Measurements from ENCODE around the gene PROZ. TPM values are rescaled to one million over a fixed set of nuclear protein-coding genes. Genes with fewer than 3 reads are reported as not detected.
A peak's percentile ranks its signal among the peaks of the same experiment; 100 is the strongest.
"Not testable (repeated sequence)": the region's sequence is repeated elsewhere in the genome, so short reads cannot be mapped to it uniquely, and the experiment has no call there.

PROZ gene
- total RNA-seq, 1 donor from 2014 or later: not detected

DNA sequence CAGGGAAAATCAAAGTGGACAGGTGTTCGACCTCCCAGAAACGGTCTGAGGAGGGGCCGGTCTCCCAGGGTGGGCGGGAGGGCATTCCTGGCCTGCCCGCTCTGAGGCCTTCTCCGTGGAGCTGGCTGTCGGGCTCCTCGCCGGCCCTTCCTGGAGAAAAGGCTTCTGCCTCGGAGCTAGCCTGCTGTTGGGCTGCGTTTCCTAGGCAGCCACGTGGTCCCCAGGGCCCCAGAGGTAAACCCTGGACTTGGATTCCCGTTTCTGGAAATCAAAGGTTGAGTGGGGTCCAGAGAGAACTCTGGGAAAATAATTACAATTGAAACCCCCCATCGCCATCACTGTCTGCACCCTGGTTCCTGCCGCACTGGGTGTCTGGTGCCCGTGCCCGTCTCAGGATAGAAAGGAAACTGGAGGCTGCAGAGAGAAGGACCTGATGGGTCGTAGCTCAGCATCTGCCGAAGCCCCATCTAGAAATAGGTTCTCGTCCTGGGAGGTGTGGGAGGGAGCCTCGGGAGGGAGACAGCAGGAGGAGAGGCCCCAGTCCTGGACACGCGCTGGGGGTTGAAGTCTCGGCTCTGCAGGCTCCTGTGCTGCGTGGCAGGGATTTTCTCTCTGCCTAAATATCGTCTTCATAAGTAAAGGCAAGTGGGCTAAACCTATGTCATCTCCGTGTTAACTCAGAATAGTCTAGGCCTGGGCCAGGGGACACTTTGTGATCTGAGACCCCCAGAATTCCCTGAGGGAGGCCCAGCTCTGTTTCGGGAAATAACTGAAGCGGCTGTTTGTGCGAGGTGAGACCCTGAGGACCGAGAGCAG lies 7.7 kb upstream of the PROZ start:
- intact Hi-C loops (cut with DNase I): loop anchor here (5.0 to 10.0 kb wide), 4 partner anchors 57 to 244 kb away; partner anchors contain the start of genes CUL4A and PCID2

DNA sequence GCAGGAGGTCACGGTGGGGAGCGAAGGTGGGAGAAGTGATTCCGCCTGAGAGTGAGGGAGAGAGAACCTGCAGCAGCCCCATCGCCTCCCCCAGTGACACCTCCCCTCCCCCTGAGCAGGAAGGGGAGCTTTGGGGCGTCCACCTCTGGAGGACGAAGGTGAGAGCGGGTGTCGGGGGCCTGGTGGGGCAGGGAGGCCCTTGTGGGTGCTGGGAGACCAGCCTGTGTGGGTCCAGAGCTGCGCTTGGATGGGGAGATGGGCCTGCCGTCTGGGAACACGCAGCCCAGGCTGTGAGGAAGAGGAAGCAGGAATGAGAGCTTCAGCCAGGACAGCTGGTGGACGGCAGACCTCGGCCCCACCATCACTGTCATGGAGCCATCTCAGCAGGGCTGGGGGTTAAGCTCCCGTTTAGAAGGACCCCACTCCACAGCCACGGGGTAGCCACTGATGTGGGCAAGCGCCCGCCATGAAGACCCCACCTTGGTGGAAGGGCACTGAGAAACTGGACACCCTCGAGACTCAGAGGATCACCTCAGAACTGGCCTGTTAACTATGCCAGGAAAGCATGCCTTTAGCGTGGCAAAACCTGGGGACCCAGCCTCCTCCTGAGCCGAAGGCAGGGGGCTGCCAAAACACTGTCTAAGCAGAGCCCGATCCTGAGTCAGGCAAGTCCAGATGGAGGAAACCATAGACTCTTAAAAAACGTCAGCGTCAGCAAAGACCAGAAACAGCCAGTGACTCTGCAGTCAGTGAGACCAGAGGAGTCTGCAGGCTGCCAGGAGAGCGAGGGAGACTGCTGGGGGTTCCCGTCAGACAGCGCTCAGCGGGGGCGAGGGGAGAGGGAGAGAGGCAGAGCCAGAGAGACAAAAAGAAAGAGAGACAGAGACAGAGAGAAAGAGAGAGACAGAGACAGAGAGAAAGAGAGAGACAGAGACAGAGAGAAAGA lies 6.4 kb upstream of the PROZ start:
- intact Hi-C loops (cut with DNase I): loop anchor here (5.0 to 10.0 kb wide), 4 partner anchors 55 to 243 kb away; partner anchors contain the start of genes CUL4A and PCID2
- peak; percentile 62 for DNase-seq (ENCODE audit: missing footprints)
- ATAC-seq: peak; percentile 21

More for the DNA sequence above, 7.7 kb upstream of the PROZ start:
- DNase-seq (ENCODE audit: missing footprints) (peak; percentile 18), ATAC-seq (no peak)

DNA sequence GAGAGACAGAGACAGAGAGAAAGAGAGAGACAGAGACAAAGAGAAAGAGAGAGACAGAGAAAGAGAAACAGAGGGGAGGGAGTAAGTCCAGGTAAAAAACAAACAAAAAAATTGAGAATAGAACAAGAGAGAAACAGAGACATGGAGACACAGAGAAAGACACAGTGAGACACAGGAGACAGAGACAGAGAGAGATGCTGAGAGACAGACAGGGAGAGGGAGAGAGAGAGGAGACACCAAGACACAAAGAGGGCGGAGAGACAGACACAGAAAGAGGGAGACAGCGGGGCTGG lies 5.8 kb upstream of the PROZ start:
- ATAC-seq: no peak
- DNase-seq (ENCODE audit: missing footprints): no peak
- intact Hi-C loops (cut with DNase I): loop anchor here (5.0 to 10.0 kb wide), 4 partner anchors 55 to 242 kb away; partner anchors contain the start of genes CUL4A and PCID2

DNA sequence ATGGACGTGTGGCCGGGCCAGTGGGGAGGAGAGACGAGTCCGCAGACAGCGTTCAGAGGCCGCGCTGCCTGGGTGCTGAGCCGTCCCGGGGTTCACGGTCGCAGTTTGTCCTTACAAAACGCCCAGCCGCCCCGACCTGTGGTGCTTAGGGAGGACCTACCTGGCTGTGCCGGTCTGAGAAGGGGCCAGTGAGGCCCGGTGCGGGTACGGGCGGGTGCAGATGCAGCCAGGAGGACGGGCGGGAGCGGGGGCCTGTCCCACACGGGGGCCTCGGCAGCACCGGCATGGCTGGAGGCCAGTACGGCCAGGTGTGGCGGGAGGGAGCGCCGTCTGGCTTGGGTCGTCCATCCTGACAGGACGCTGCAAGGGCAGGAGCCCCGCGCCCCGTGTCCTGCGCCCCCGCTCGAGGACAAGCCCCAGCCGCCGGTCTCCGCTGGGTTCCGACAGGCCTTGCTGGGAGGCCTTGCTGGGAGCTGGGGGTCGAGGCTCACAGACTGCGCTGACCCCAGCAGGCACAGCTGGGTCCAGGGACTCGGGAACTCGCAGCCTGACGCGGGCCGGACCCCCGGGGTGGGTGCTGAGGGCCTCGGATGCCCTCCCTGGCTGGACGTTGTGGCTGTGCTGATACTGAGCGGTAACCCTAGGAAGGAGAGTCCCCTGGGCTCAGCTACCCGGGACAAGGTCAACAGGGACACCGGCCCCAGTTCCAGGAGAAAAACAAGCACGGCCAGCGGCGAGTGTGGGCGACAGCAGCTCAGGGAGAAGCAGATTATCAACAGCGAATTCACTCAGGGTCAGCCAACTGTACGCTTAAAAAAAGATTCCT lies 5.3 kb upstream of the PROZ start:
- intact Hi-C loops (cut with DNase I): loop anchor here (5.0 to 10.0 kb wide), 4 partner anchors 54 to 242 kb away; partner anchors contain the start of genes CUL4A and PCID2
- peak; percentile 68 for ATAC-seq
- peak; percentile 78 for DNase-seq (ENCODE audit: missing footprints)

DNA sequence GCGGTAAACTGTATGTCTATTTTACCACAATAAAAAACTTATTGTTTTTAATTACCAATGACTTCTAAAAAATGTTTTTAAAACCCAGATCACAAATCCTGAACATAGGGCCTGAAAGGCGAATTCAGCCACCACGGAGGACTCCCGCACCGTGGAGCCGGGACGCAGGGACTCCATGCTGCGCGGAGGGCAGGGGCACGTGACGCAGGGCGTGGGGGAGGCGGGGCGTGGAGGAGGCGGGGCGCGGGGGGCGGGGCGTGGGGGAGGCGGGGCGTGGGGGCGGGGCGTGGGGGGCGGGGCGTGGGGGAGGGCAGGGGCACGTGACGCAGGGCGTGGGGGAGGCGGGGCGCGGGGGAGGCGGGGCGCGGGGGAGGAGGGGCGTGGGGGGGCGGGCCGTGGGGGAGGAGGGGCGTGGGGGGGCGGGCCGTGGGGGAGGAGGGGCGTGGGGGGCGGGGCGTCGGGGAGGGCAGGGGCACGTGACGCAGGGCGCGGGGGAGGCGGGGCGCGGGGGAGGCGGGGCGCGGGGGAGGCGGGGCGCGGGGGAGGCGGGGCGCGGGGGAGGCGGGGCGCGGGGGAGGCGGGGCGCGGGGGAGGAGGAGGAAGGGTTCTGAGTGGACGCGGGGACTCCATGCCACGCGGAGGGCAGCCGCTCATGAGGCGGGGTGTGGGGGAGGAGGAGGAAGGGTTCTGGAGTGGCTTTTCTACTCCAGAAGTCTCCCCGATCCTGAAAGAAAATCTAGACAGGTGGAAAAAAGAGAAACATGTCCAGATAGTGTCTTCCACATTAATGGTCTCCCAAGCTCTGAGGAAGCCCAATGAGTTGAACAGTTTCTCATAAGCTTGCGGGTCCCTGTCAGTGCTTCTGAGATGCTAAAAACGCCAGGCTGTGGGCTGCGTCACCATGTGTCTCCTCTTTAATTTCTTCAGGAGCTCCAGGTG lies 4.4 kb upstream of the PROZ start:
- ATAC-seq (peak; percentile 84), DNase-seq (ENCODE audit: missing footprints) (peak; percentile 93)
- intact Hi-C loops (cut with DNase I): loop anchor here (5.0 to 10.0 kb wide), 4 partner anchors 53 to 241 kb away; partner anchors contain the start of genes CUL4A and PCID2

DNA sequence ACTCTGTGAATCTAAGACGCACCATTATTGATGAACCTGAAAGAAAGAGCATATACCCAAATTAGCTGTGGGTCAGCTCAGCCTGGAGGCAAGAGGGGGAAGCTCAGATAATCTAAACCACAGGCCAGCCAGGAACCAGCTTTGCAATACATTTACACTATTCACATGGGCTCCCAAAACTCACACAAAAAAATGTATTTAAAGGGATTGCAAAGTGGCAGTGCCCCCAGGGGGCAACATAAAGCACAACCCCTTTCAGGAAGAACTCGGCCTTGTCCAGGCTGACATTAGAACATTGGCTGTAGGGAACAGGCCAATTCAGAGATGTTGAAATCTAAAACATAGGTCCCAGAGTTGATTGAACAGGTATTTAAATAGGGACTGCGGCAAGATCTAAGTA lies 3.2 kb upstream of the PROZ start:
- ATAC-seq (no peak), DNase-seq (ENCODE audit: missing footprints) (no peak)
- intact Hi-C loops (cut with DNase I): loop anchor here (10.0 kb wide), 1 partner anchor 240 kb away; no protein-coding TSS in a partner anchor

DNA sequence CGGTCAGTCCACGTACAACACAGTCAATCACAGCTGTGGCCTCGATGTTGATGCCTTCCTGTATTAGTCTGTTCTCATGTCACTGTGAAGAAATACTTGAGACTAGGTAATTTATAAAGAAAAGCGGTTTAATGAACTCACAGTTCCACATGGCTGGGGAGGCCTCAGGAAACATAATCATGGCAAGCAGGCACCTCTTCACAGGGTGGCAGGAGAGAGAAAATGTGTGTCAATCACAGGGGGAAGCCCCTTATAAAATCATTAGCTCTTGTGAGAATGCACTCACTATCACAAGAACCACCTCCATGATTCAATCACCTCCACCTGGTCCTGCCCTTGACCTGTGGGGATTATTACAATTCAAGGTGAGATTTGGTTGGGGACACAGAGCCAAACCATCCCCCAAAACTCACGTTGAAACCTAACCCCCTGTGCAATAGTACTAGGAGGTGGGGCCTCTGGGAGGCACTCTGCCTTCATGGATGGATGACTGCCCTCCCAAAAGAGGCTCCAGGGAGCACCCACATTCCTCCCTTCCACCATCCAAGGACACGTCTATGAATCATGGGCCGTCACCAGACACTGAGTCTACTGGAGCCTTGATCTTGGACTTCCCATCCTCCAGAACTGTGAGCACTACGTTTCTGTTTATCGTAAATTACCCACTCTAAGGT lies 2.3 kb upstream of the PROZ start:
- no peak for ATAC-seq
- peak; percentile 15 for DNase-seq (ENCODE audit: missing footprints)
- intact Hi-C loops (cut with DNase I): loop anchor here (10.0 kb wide), 1 partner anchor 239 kb away; no protein-coding TSS in a partner anchor

DNA sequence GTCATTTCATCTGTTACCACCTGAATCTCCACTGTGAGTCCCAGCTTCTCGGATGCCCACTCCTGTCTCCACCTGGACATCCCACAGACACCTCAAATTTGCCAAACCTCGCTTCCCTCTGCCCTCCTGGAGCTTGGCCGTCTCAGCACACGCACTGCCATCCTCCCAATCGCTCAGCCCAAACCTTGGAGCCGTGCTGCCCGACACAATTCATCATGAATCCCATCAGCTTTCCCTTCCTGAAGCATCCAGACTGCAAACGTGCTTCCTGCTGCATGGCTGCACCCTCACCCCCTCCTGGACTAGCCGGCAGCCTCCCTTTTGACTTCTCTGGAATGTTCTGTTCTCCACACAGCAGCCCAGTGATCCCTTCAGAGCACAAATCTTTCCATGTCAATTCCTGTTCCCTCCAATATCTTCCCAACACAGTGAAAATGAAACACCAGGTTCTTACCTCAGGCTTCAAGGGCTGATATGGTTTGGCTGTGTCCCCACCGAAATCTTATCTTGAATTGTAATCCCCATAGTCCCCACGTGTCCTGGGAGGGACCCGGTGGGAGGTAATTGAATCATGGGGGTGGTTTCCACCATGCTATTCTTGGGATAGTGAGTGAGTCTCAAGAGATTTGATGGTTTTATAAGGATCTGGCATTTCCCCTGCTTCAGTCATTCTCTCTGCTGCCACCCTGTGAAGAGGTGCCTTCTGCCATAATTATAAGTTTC lies 1.1 kb upstream of the PROZ start:
- intact Hi-C loops (cut with DNase I): loop anchor here (10.0 kb wide), 1 partner anchor 237 kb away; no protein-coding TSS in a partner anchor
- DNase-seq (ENCODE audit: missing footprints): no peak
- no peak for ATAC-seq

DNA sequence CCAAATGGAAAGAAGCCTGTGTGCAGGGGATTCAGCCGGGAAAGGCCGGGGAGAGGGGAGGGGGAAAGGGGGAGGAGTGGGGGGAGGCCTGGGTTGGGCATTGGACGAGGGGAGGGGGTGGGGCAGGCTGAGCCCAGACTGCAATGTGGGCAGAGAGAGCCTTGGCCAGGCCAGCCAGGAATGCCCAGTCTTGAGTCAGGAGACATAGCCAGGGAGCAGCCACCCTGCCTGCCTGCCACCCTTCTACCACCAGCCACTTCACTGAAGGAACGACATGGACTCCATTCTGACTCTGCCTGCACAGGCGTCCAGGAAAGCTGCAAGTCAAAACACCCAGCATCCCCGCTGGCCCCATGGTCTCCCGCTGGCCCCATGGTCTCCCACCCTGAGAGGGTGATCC lies 498 bp downstream of the PROZ start:
- DNase-seq (ENCODE audit: missing footprints) (no peak), ATAC-seq (no peak)
- intact Hi-C loops (cut with DNase I): loop anchor here (10.0 kb wide), 1 partner anchor 236 kb away; no protein-coding TSS in a partner anchor

DNA sequence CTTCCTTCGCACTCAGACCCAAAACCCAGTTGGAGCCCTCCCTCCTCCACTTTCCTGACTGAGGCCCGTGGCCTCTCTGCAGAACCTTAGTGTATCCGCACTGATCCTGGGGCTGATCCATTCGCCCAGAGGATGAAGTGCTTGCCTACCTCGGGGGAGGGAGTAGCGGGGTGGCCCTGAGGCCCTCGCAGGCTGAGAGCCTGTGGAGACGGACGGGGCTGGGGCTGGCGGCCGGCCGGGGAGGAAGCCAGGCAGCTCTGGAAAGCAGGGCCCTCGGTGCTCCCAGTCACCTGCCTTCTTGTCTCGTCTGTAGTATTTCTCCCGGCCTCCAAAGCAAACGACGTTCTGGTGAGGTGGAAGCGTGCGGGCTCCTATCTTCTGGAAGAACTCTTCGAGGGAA lies 1.3 kb downstream of the PROZ start:
- ATAC-seq: no peak
- no peak for DNase-seq (ENCODE audit: missing footprints)
- intact Hi-C loops (cut with DNase I): loop anchor here (10.0 kb wide), 1 partner anchor 235 kb away; no protein-coding TSS in a partner anchor

DNA sequence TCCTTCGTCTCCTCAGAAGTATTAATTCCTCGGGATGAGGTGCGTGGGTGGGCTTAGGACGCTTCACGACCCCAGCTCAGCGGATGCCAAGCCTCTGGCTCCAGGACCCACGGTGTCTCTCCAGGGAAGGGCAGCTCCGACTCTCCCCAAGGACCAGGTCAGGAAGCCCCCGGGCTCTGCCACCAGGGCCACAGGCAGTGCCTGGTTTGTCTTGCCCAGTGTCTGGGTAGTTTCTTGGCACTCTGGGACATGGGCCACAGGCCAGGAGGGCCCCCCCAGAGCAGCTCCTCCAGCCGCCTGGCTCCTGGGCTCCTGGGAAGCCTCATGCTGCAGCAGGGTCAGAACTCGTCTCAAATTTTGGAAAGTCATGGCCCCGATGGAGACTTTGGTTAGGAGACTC lies 2.5 kb downstream of the PROZ start:
- ATAC-seq (no peak), DNase-seq (ENCODE audit: missing footprints) (no peak)
- intact Hi-C loops (cut with DNase I): no loop called here

DNA sequence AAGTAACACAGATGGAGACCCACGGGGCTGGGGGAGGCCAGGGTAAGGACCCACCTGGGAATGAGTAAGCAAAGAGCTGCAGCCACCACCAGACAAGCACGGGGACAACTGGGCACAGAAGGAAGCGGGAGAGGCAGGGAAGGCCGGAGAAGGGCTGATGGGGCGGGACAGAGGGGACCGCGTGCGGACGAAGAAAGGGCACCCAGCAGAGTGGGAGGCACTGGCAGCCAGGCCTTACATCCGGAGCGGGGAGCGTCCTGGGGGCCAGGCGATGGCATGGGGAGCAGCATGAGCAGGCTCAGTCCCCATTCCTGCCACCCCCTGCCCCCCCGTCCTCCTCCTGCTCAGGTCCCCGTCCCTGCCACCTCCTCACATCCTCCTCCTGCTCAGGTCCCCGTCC lies 3.0 kb downstream of the PROZ start:
- DNase-seq (ENCODE audit: missing footprints) (no peak), ATAC-seq (no peak)
- intact Hi-C loops (cut with DNase I): no loop called here

DNA sequence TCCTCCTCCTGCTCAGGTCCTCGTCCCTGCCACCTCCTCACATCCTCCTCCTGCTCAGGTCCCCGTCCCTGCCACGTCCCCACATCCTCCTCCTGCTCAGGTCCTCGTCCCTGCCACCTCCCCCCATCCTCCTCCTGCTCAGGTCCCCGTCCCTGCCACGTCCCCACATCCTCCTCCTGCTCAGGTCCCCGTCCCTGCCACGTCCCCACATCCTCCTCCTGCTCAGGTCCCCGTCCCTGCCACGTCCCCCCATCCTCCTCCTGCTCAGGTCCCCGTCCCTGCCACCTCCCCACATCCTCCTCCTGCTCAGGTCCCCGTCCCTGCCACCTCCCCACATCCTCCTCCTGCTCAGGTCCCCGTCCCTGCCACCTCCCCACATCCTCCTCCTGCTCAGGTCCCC lies 3.5 kb downstream of the PROZ start:
- intact Hi-C loops (cut with DNase I); DNase-seq (ENCODE audit: missing footprints); ATAC-seq: not testable (repeated sequence)

DNA sequence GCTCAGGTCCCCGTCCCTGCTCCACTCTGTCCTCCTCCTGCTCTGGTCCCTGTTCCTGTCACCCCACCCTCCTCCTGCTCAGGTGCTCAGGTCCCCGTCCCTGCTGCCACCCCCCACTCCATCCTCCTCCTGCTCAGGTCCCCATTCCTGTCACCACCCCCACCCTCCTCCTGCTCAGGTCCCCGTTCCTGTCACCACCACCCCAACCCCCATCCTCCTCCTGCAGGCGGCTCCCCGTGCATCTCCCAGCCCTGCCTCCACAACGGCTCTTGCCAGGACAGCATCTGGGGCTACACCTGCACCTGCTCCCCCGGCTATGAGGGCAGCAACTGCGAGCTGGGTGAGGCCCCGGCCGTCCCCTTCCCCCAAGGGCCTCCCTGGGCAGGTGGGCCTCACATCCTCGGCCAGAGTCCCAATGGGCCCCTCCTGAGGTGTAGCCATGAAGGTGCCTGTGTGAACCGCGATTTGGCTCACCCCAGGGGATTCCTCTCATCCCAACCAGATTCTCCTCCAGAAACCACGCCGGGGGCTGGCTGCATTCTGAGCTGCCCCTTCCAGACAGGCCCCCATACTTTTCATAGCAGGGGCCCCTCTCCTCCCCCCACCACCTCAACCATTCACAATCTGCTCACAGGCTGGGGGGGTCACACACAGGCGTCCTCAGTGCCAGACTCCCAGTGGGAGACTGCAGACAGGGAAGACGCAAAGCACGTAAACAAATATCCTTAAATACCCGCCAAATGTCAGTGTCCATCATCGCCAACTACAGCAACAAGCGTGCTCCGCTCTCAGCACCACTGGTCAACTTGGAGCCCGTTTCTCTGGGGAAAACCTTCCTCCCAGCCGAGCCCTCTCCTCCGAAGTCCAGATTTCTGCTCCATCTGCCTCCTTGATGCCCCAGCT lies 4.6 kb downstream of the PROZ start:
- peak; percentile 30 for ATAC-seq
- intact Hi-C loops (cut with DNase I): no loop called here
- DNase-seq (ENCODE audit: missing footprints): no peak

DNA sequence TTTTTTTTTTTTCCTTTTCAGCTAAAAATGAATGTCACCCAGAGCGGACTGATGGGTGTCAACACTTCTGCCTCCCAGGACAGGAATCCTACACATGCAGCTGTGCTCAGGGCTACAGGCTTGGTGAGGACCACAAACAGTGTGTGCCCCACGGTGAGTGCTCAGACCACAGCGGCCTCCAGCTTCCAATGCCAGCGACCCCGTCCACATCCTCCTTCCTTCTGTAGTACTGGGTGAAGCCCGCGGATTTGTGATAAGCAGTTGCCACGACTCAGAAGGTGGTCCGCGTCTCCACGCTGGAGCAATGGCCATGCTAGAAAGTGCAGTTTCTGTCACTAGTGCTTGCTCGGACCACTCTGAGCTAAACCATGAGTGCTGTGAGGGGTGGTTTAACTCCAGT lies 6.0 kb downstream of the PROZ start:
- DNase-seq (ENCODE audit: missing footprints): no peak
- intact Hi-C loops (cut with DNase I): no loop called here

More for the DNA sequence above, 6.0 kb downstream of the PROZ start:
- ATAC-seq: peak; percentile 20
